ENCODE measurements around the gene MYOM3. TPM values are rescaled to one million over a fixed set of nuclear protein-coding genes. Genes with fewer than 3 reads are reported as not detected.

Gene MYOM3
- total RNA-seq, 2 donors from 2014 or later = 0.11 to 0.15 TPM

- H3K4me3 ChIP-seq (ENCODE audit: low read length) = no peak overlapping the region
- TF ChIP-seq CTCF (conservative IDR thresholded peaks at IDR 0.05) = no peak
- no peak overlapping the region for H3K27ac ChIP-seq (ENCODE audit: low read depth, low read length)
- Mint-ChIP-seq H3K27ac (no peak overlapping the region), H3K36me3 (ENCODE audit: low read depth) (no peaks in the 10 kb centered on the region), H3K9me3 (no peaks in the 10 kb centered on the region), H3K4me1 (peaks cover 4% of the 10 kb centered on the region), H3K4me3 (no peak overlapping the region), H3K27me3 (ENCODE audit: insufficient read depth) (no peaks in the 10 kb centered on the region)
- H3K36me3 ChIP-seq (ENCODE audit: control insufficient read depth, insufficient read depth, low read length) = no peaks in the 10 kb centered on the region
- H3K4me1 ChIP-seq (ENCODE audit: control insufficient read depth, insufficient read depth, low read length) = peaks cover 4% of the 10 kb centered on the region
- DNase-seq = no peak
- H3K9me3 ChIP-seq (ENCODE audit: control insufficient read depth, low read length) = no peaks in the 10 kb centered on the region
- 93 to 98% methylated on average over 6 of the region's 6 CpGs for WGBS, 2 experiments (ENCODE audit: insufficient coverage in 1 of 2, insufficient read length in 1 of 2)
- no peak overlapping the region for H3K9ac ChIP-seq (ENCODE audit: extremely low read depth, low read length, poor library complexity, severe bottlenecking)
- peaks cover 16% of the 10 kb centered on the region for H3K27me3 ChIP-seq (ENCODE audit: control insufficient read depth, insufficient read depth, low read length, poor library complexity, severe bottlenecking)
Measured at GRCh38 chr1:24114753-24115152, 2.8 kb upstream of the MYOM3 start.

- no peaks in the 10 kb centered on the region for H3K36me3 Mint-ChIP-seq (ENCODE audit: low read depth)
- Histone ChIP-seq H3K4me1 (ENCODE audit: control insufficient read depth, insufficient read depth, low read length) (peaks cover 4% of the 10 kb centered on the region), H3K4me3 (ENCODE audit: low read length) (no peak overlapping the region), H3K27me3 (ENCODE audit: control insufficient read depth, insufficient read depth, low read length, poor library complexity, severe bottlenecking) (peaks cover 16% of the 10 kb centered on the region), H3K27ac (ENCODE audit: low read depth, low read length) (no peak overlapping the region), H3K9me3 (ENCODE audit: control insufficient read depth, low read length) (no peaks in the 10 kb centered on the region), H3K36me3 (ENCODE audit: control insufficient read depth, insufficient read depth, low read length) (no peaks in the 10 kb centered on the region), H3K9ac (ENCODE audit: extremely low read depth, low read length, poor library complexity, severe bottlenecking) (no peak overlapping the region)
- H3K4me3 Mint-ChIP-seq = no peak overlapping the region
- TF ChIP-seq CTCF (conservative IDR thresholded peaks at IDR 0.05) = no peak
- peaks cover 4% of the 10 kb centered on the region for H3K4me1 Mint-ChIP-seq
- DNase-seq = no peak
- H3K27ac Mint-ChIP-seq = no peak overlapping the region
- H3K27me3 Mint-ChIP-seq (ENCODE audit: insufficient read depth) = no peaks in the 10 kb centered on the region
- WGBS, 2 experiments (ENCODE audit: insufficient coverage in 1 of 2, insufficient read length in 1 of 2) = 58 to 85% methylated on average over 2 to 6 of the region's 6 CpGs
- H3K9me3 Mint-ChIP-seq = no peaks in the 10 kb centered on the region
Measured at GRCh38 chr1:24113641-24114033, 1.7 kb upstream of the MYOM3 start.

- TF ChIP-seq CTCF (conservative IDR thresholded peaks at IDR 0.05) = no peak
- Mint-ChIP-seq H3K4me3 (no peak overlapping the region), H3K9me3 (no peaks in the 10 kb centered on the region), H3K27ac (no peak overlapping the region), H3K4me1 (peaks cover 14% of the 10 kb centered on the region), H3K36me3 (ENCODE audit: low read depth) (no peaks in the 10 kb centered on the region), H3K27me3 (ENCODE audit: insufficient read depth) (no peaks in the 10 kb centered on the region)
- Histone ChIP-seq H3K27ac (ENCODE audit: low read depth, low read length) (no peak overlapping the region), H3K27me3 (ENCODE audit: control insufficient read depth, insufficient read depth, low read length, poor library complexity, severe bottlenecking) (peaks cover 16% of the 10 kb centered on the region), H3K4me1 (ENCODE audit: control insufficient read depth, insufficient read depth, low read length) (peaks cover 4% of the 10 kb centered on the region), H3K4me3 (ENCODE audit: low read length) (no peak overlapping the region), H3K9me3 (ENCODE audit: control insufficient read depth, low read length) (no peaks in the 10 kb centered on the region), H3K9ac (ENCODE audit: extremely low read depth, low read length, poor library complexity, severe bottlenecking) (no peak overlapping the region), H3K36me3 (ENCODE audit: control insufficient read depth, insufficient read depth, low read length) (no peaks in the 10 kb centered on the region)
- DNase-seq = no peak
- 88 to 92% methylated on average over 9 to 20 of the region's 20 CpGs for WGBS, 2 experiments (ENCODE audit: insufficient coverage in 1 of 2, insufficient read length in 1 of 2)
Measured at GRCh38 chr1:24111262-24111995, 506 bp downstream of the MYOM3 start.

Measured in endodermal cell (in vitro differentiated cells).